Progenitor cell of endocrine pancreas (in vitro differentiated cells): Measurements from ENCODE around the gene HSD3B7. TPM values are rescaled to one million over a fixed set of nuclear protein-coding genes. Genes with fewer than 3 reads are reported as not detected.
A peak's percentile ranks its signal among the peaks of the same experiment; 100 is the strongest.

Experiments used
- DNase-seq: peaks from one replicate; pipeline ENCODE4 v3.0.0; 2021; ENCODE audit warnings: low spot score; ENCODE audit not compliant: unreplicated experiment
- H3K27ac Mint-ChIP-seq: 2 replicates; pipeline ENCODE4 v1.8.0; 2021; ENCODE audit warnings: mild to moderate bottlenecking, moderate library complexity, mixed read lengths
- H3K27me3 Mint-ChIP-seq: 2 replicates; pipeline ENCODE4 v1.8.0; 2021; ENCODE audit warnings: mixed read lengths
- H3K36me3 Mint-ChIP-seq: 2 replicates; pipeline ENCODE4 v1.8.0; 2022; ENCODE audit warnings: mixed read lengths; ENCODE audit not compliant: insufficient read depth
- H3K4me1 Mint-ChIP-seq: 2 replicates; pipeline ENCODE4 v1.8.0; 2021; ENCODE audit warnings: low read depth, mixed read lengths
- H3K4me3 Mint-ChIP-seq: 2 replicates; pipeline ENCODE4 v1.8.0; 2021; ENCODE audit warnings: low read depth, mild to moderate bottlenecking, moderate library complexity, mixed read lengths
- H3K9me3 Mint-ChIP-seq: 2 replicates; pipeline ENCODE4 v1.8.0; 2021; ENCODE audit warnings: low read depth, mixed read lengths
- CTCF ChIP-seq: fragments of 200-600 bp; sonication (generic); IDR thresholded peaks from one replicate; pipeline ENCODE4 v1.5.0; 2021; ENCODE audit warnings: antibody characterized with exemption, mild to moderate bottlenecking; ENCODE audit not compliant: unreplicated experiment
- total RNA-seq: library from RNA; stranded (reverse); gene quantifications from 2 replicates; pipeline ENCODE4 v1.2.1, GENCODE V29; 2021

HSD3B7 gene
- total RNA-seq, 1 donor from 2014 or later = 5.5 TPM

DNA sequence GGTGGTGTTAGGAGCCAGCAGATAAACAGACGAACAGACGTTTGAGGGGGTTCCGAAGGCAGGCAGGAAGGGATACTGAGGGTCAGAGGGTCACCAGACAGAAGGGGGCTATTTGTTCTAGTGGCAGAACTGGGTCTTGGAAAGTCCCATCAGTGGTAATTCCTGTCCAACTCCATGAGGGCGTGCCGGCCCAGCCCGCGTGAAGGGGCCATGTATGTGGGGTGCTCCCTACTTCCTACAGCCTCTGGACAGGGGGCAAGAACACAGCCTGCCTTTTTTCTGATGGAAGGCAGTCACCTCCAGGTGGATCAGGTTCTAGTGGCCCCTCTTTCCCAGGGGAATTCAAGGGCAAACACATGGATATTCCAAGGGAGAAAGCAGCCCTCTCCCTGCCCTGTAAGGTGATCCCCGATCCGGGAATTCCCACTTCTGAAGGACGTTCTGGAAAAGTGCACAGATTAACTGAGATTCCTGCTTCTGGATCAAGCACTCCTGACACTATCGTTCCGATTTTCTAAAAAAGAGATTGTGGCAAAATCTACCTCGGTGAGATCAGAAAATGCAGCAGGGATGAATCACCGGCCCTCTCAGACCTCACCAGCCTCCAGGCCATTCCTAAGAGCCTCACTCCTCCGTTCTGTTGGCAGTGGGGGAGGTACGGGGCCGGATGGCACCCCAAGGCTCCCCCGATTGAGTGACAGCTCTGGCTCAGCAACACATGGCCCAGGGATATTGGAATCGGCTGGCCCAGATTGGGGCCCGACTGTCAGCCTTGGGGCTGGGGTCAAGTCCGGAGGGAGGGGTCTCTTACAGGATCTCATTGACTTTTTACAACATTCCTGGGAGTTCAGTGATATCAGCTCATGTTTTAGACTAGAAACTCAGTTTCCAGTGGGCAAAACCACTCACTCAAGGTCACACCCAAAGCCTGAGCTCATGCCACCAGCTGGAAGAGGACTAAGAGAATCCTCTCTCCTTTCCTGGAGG is 13.0 kb downstream of the HSD3B7 start:
- DNase-seq = no peak
- TF ChIP-seq CTCF = no peak
- H3K27ac Mint-ChIP-seq = no peak overlapping the region

DNA sequence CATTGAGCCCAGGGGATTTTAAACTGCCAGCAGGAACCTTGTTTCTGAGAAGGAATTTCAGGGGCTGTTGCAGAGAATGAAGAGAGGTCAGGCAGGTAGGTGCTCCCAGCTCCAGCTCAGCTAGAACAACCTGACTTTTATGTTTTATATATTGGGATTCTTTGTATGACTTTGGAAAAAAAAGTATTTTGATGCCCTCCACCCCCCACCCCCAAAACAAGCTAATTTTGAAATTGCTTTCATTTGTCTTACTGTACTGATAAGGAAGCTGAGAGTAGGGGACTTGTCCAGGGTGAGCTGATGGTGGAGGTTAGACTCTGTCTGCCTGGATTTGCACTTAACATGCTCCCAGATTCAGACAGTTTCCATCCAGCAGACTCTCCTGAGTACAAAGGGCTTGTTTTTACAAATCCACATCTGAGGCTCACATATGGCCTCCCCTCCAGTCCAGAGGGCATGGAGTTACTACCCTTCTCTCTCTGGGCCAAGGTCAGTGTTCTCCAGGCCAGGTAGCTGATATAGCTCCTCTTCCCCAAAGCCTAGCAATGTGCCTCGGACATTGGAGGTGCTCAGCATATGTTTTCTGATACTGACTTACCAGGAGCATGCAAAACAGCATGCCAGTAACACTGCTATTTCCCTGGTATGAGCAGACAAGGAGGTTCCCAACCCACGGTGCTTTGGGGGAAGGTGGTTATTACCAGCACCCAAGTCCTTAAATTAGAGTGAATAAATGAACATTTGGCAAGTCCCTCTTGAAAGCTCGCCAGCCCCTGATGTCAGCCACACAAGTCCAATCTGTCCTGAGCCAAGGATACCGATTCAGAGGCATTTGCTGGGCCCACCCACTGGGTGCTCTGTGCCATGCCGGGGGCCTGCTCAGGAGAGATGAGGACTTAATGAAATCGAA is 14.1 kb downstream of the HSD3B7 start:
- peaks cover 55% of the 10 kb centered on the region for H3K27me3 Mint-ChIP-seq
- DNase-seq = no peak
- H3K9me3 Mint-ChIP-seq = no peaks in the 10 kb centered on the region
- no peak overlapping the region for H3K27ac Mint-ChIP-seq
- peaks cover 5% of the 10 kb centered on the region for H3K4me1 Mint-ChIP-seq
- no peaks in the 10 kb centered on the region for H3K36me3 Mint-ChIP-seq
- H3K4me3 Mint-ChIP-seq = no peak overlapping the region
- no peak for TF ChIP-seq CTCF

More for the DNA sequence above, 13.0 kb downstream of the HSD3B7 start:
- peak overlapping the region; percentile 61 for H3K4me3 Mint-ChIP-seq
- no peaks in the 10 kb centered on the region for H3K36me3 Mint-ChIP-seq
- H3K9me3 Mint-ChIP-seq = no peaks in the 10 kb centered on the region
- H3K27me3 Mint-ChIP-seq = peaks cover 51% of the 10 kb centered on the region
- H3K4me1 Mint-ChIP-seq = peaks cover 5% of the 10 kb centered on the region

DNA sequence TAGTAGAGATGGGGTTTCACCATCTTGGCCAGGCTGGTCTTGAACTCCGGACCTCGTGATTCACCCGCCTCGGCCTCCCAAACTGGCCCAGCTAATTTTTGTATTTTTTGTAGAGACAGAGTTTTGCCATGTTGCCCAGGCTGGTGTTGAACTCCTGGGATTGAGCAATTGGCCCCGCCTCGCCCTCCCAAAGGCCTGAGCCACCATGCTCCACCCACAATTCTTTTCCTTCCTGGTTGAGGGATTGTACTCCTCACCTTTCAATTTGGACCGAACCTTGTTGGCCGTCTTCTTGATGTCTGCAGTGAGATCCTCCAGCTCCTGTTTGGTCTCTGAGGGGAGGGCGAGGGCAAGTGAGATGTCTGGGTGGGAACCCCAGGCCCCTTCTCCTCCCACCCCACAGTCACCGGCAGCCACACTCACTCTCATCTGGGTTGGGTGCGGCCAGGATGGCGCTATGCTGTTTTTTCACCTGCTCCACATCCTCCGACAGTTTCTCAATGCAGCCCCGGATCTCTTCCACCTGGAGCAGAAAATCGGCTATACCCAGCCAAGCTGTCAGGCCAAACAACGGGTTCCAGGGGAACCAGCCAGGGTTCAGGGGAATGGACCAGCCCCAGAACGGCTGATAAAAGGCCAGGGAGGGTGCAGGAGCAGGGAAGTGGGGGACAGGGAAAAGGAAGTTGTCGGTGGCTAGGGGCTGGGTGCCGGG is 15.8 kb downstream of the HSD3B7 start:
- H3K27me3 Mint-ChIP-seq = peaks cover 48% of the 10 kb centered on the region
- TF ChIP-seq CTCF = no peak
- no peak for DNase-seq
- H3K4me1 Mint-ChIP-seq = peaks cover 5% of the 10 kb centered on the region
- H3K9me3 Mint-ChIP-seq = no peaks in the 10 kb centered on the region
- no peak overlapping the region for H3K27ac Mint-ChIP-seq
- no peak overlapping the region for H3K4me3 Mint-ChIP-seq
- no peaks in the 10 kb centered on the region for H3K36me3 Mint-ChIP-seq

DNA sequence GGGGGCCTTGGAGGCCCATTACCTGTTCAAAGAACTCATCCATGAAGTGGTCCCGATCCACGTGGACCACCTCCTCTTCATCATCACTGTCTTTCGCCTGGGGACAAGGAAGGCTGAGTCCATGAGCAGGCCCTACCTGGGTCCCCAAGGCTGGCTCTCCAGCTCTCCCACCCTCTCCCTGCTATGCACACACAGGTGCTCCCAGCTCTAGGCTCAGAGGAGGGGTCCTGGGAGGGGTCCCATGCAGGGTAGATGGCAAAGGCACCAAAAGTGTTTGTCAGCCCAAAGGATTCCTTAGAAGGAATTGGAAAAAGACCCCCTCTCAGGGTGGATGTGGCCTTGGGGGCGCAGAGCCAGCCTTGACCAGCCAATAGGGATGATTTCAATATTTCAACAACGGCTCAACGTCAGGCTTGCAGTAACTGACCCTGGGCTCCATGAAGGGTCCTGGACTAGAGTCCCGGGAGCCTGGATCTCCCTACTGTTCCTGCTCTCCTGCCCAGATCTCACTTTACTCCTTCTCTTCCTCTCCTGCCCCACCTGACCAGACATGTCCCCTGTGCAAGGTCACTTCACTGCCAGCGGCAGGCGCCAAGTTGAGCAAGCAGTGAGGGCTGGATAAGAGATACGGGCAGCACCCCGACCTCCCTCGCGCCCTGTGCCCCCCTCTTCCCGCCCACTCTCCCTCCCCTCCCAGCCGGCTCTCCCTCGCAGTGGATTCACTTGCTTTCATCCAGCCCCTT is 16.7 kb downstream of the HSD3B7 start:
- no peak for TF ChIP-seq CTCF
- peaks cover 3% of the 10 kb centered on the region for H3K4me1 Mint-ChIP-seq
- no peak for DNase-seq
- H3K9me3 Mint-ChIP-seq = no peaks in the 10 kb centered on the region
- H3K27me3 Mint-ChIP-seq = peaks cover 48% of the 10 kb centered on the region
- H3K36me3 Mint-ChIP-seq = no peaks in the 10 kb centered on the region
- H3K4me3 Mint-ChIP-seq = no peak overlapping the region
- no peak overlapping the region for H3K27ac Mint-ChIP-seq
